ENCODE data around the gene SPRR5.

DNA sequence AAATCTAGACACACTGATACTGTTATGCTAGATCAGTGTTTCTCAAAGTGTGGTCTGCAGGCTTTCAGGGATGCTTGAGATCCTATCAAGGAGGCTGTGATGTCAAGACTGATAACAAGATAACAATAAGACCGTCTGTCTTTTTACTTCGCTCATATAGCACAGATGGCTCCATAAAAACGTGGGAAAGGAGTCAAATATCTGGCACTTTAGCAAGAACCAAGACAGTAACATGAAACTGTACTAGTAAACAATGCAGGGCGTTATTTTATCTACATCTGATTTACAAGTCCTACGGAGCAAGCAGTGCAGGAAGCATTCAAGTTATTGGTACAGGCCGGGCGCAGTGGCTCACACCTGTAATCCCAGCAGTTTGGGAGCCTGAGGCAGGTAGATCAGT, 50.9 kb downstream of the SPRR5 start:
- TF ChIP-seq, protein P1, sequence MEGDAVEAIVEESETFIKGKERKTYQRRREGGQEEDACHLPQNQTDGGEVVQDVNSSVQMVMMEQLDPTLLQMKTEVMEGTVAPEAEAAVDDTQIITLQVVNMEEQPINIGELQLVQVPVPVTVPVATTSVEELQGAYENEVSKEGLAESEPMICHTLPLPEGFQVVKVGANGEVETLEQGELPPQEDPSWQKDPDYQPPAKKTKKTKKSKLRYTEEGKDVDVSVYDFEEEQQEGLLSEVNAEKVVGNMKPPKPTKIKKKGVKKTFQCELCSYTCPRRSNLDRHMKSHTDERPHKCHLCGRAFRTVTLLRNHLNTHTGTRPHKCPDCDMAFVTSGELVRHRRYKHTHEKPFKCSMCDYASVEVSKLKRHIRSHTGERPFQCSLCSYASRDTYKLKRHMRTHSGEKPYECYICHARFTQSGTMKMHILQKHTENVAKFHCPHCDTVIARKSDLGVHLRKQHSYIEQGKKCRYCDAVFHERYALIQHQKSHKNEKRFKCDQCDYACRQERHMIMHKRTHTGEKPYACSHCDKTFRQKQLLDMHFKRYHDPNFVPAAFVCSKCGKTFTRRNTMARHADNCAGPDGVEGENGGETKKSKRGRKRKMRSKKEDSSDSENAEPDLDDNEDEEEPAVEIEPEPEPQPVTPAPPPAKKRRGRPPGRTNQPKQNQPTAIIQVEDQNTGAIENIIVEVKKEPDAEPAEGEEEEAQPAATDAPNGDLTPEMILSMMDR (IDR thresholded peaks at IDR 0.05): no peak
- no peak for TF ChIP-seq POLR2A (IDR thresholded peaks at IDR 0.05)
